ENCODE results near the gene GSE1. TPM values are rescaled to one million over a fixed set of nuclear protein-coding genes. Genes with fewer than 3 reads are reported as not detected.

Gene GSE1
- total RNA-seq, 4 donors from 2014 or later: 45.1 to 89.3 (median 71.3) TPM

DNA sequence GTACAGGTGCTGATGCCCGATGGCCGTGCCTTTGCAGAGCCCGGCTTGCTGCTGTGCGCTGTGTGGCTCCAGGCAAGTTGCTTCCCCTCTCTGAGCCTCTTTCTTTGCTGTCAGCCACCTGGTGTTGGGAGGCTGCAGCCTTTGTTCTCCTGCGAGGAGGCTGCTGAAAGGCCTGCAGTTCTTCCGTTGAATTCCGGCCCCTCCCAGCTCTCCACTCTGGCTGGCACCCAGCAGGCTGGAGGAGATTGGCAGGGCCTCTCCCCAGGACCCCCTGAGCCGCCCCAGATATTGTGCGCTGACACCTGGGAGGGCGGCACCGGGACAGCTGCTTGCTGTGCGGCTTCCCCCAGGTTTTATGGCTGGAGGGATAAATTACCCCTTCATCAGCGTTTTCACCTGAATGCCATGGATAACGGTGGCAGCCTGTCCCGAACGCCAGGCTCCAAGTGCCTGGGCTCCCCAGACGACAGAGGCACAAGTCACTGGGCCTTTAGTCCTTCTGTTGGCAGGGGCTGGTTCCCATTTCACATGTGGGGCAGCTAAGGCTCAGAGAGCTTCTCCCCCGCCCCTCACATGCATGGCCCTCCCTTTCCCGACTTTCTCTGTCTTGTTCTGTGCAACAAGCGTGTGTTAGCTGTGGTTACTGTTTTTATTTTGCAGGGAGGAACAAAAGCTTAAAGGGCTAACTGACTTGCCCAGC, 35.1 kb upstream of the GSE1 start:
- no peak for DNase-seq
- intact Hi-C loops (cut with DNase I; ENCODE audit: low total_unique reads) (no loop called here), in situ Hi-C loops (cut with MboI; ENCODE audit: low sequenced_read_pairs in 4 of 4) (no loop called here)
- Histone ChIP-seq H3K9me3 (no peaks in the 10 kb centered on the region), H3K4me1 (peaks cover 25 to 44% of the 10 kb centered on the region in 2 donors), H3K4me3 (no peak overlapping the region), H3K36me3 (no peaks in the 10 kb centered on the region), H3K27me3 (no peaks in the 10 kb centered on the region), H3K27ac (no peak overlapping the region)
- no peak for TF ChIP-seq POLR2A (IDR thresholded peaks at IDR 0.05)
- ATAC-seq: no peak

GRCh38 chr16:85578599-85578948, 34.5 kb upstream of the GSE1 start:
- in situ Hi-C loops (cut with MboI; ENCODE audit: low sequenced_read_pairs in 4 of 4) (no loop called here), intact Hi-C loops (cut with DNase I; ENCODE audit: low total_unique reads) (no loop called here)
- H3K9me3 ChIP-seq: no peaks in the 10 kb centered on the region
- H3K27ac ChIP-seq: no peak overlapping the region
- DNase-seq: no peak
- peaks cover 20 to 39% of the 10 kb centered on the region in 2 donors for H3K4me1 ChIP-seq
- H3K4me3 ChIP-seq: no peak overlapping the region
- no peak for ATAC-seq
- TF ChIP-seq CTCF (IDR thresholded peaks at IDR 0.05 in 4 of 5, conservative IDR thresholded peaks at IDR 0.05 in 1 of 5): no peak
- TF ChIP-seq POLR2A (IDR thresholded peaks at IDR 0.05): no peak
- H3K27me3 ChIP-seq: no peaks in the 10 kb centered on the region
- no peaks in the 10 kb centered on the region for H3K36me3 ChIP-seq

DNA sequence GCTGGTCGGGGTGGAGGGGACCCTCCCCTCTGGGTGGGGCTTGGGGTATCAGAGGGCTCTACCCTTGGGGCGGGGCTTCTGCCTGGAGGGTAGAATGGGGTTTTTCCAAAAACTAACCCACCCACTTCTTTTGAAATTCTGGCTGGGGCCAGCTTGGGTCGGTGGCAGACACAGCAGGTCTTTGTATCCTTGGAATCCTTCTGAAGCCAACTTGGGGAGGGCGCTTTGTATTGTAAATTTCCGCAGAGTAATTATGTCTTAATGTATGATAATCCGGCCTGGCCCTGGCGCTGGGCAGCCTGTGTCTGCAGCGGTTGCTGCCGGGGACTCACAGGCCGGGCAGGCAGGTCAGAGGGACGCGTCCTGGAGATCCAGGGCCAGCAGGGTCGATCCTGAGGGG, 33.9 kb upstream of the GSE1 start:
- intact Hi-C loops (cut with DNase I; ENCODE audit: low total_unique reads): no loop called here

GRCh38 chr16:85579923-85580580, 33.1 kb upstream of the GSE1 start:
- no peak overlapping the region for H3K4me3 ChIP-seq
- in situ Hi-C loops (cut with MboI; ENCODE audit: low sequenced_read_pairs in 4 of 4) (no loop called here), intact Hi-C loops (cut with DNase I; ENCODE audit: low total_unique reads) (no loop called here)
- peaks cover 7 to 24% of the 10 kb centered on the region in 2 donors for H3K4me1 ChIP-seq
- H3K27ac ChIP-seq: no peak overlapping the region
- DNase-seq (no peak), ATAC-seq (no peak)
- TF ChIP-seq CTCF (IDR thresholded peaks at IDR 0.05 in 4 of 5, conservative IDR thresholded peaks at IDR 0.05 in 1 of 5): no peak
- TF ChIP-seq POLR2A (IDR thresholded peaks at IDR 0.05): no peak
- H3K36me3 ChIP-seq: no peaks in the 10 kb centered on the region
- no peaks in the 10 kb centered on the region for H3K9me3 ChIP-seq
- no peaks in the 10 kb centered on the region for H3K27me3 ChIP-seq

More for the DNA sequence above, 33.9 kb upstream of the GSE1 start:
- Histone ChIP-seq H3K27ac (no peak overlapping the region), H3K36me3 (no peaks in the 10 kb centered on the region), H3K27me3 (no peaks in the 10 kb centered on the region), H3K9me3 (no peaks in the 10 kb centered on the region), H3K4me1 (peaks cover 13 to 33% of the 10 kb centered on the region in 2 donors), H3K4me3 (no peak overlapping the region)
- ATAC-seq: no peak
- in situ Hi-C loops (cut with MboI; ENCODE audit: low sequenced_read_pairs in 4 of 4): no loop called here
- no peak for DNase-seq
- TF ChIP-seq POLR2A (IDR thresholded peaks at IDR 0.05) (no peak), CTCF (IDR thresholded peaks at IDR 0.05 in 4 of 5, conservative IDR thresholded peaks at IDR 0.05 in 1 of 5) (no peak)

GRCh38 chr16:85580684-85581083, 32.4 kb upstream of the GSE1 start:
- in situ Hi-C loops (cut with MboI; ENCODE audit: low sequenced_read_pairs in 4 of 4): no loop called here
- TF ChIP-seq POLR2A (IDR thresholded peaks at IDR 0.05) (no peak), CTCF (IDR thresholded peaks at IDR 0.05 in 4 of 5, conservative IDR thresholded peaks at IDR 0.05 in 1 of 5) (no peak)
- Histone ChIP-seq H3K27ac (no peak overlapping the region), H3K4me3 (no peak overlapping the region), H3K4me1 (peaks cover 3 to 21% of the 10 kb centered on the region in 2 donors), H3K36me3 (no peaks in the 10 kb centered on the region), H3K27me3 (no peaks in the 10 kb centered on the region), H3K9me3 (no peaks in the 10 kb centered on the region)
- DNase-seq: no peak
- no peak for ATAC-seq
- intact Hi-C loops (cut with DNase I; ENCODE audit: low total_unique reads): no loop called here

All from gastrocnemius medialis (tissue), 4 donors.